Putamen (tissue), 1 donor: ENCODE measurements around the gene CAMK2D.
A peak's percentile ranks its signal among the peaks of the same experiment; 100 is the strongest.
"Not testable (repeated sequence)": the region's sequence is repeated elsewhere in the genome, so short reads cannot be mapped to it uniquely, and the experiment has no call there.

ENCODE experiments used
- DNase-seq: peaks from one replicate; pipeline ENCODE4 v3.0.0-alpha.2; 2016; ENCODE audit warnings: low spot score

Gene CAMK2D

GRCh38 chr4:113730467-113731216 lies 30.9 kb downstream of the CAMK2D start:
- no peak for DNase-seq

- no peak for DNase-seq
These were observed 33.7 kb downstream of the CAMK2D start for GRCh38 chr4:113727802-113728201.

- no peak for DNase-seq
These were observed 35.6 kb downstream of the CAMK2D start for GRCh38 chr4:113725963-113726362.

- no peak for DNase-seq
These were observed 43.3 kb downstream of the CAMK2D start for GRCh38 chr4:113718252-113718651.

- DNase-seq: no peak
These were observed 49.5 kb downstream of the CAMK2D start for GRCh38 chr4:113711883-113712662.

- DNase-seq: no peak
These were observed 53.3 kb downstream of the CAMK2D start for GRCh38 chr4:113708250-113708649.

- DNase-seq: no peak
These were observed 54.5 kb downstream of the CAMK2D start for GRCh38 chr4:113707048-113707447.

GRCh38 chr4:113705097-113705496 lies 56.4 kb downstream of the CAMK2D start:
- not testable (repeated sequence) for DNase-seq

- DNase-seq: not testable (repeated sequence)
These were observed 58.9 kb downstream of the CAMK2D start for GRCh38 chr4:113702596-113702995.

GRCh38 chr4:113701169-113701568 lies 60.4 kb downstream of the CAMK2D start:
- no peak for DNase-seq

- no peak for DNase-seq
These were observed 60.9 kb downstream of the CAMK2D start for GRCh38 chr4:113700602-113701150.

- DNase-seq: no peak
These were observed 61.8 kb downstream of the CAMK2D start for GRCh38 chr4:113699772-113700171.

- no peak for DNase-seq
These were observed 64.1 kb downstream of the CAMK2D start for GRCh38 chr4:113697429-113697828.

- DNase-seq: no peak
These were observed 66.0 kb downstream of the CAMK2D start for GRCh38 chr4:113695328-113696169.

GRCh38 chr4:113694008-113694407 lies 67.5 kb downstream of the CAMK2D start:
- no peak for DNase-seq

- no peak for DNase-seq
These were observed 68.6 kb downstream of the CAMK2D start for GRCh38 chr4:113692809-113693411.

GRCh38 chr4:113691676-113692075 lies 69.9 kb downstream of the CAMK2D start:
- no peak for DNase-seq

GRCh38 chr4:113689394-113689793 lies 72.1 kb downstream of the CAMK2D start:
- no peak for DNase-seq

- DNase-seq: no peak
These were observed 74.3 kb downstream of the CAMK2D start for GRCh38 chr4:113687067-113687718.

- not testable (repeated sequence) for DNase-seq
These were observed 76.4 kb downstream of the CAMK2D start for GRCh38 chr4:113685157-113685556.

GRCh38 chr4:113684534-113685091 lies 76.9 kb downstream of the CAMK2D start:
- DNase-seq: peak; percentile 52
